Measurements from ENCODE around the gene PKD2.
"Not testable (repeated sequence)": the region's sequence is repeated elsewhere in the genome, so short reads cannot be mapped to it uniquely, and the experiment has no call there.

PKD2 gene

GRCh38 chr4:88078579-88078978 is 71.1 kb downstream of the PKD2 start:
- no peak for DNase-seq

- DNase-seq: no peak
Measured at GRCh38 chr4:88080626-88081025, 73.2 kb downstream of the PKD2 start.

- no peak for DNase-seq
Measured at GRCh38 chr4:88087004-88087403, 79.6 kb downstream of the PKD2 start.

GRCh38 chr4:88090898-88091297 is 83.5 kb downstream of the PKD2 start:
- no peak for DNase-seq

GRCh38 chr4:88091378-88091777 is 83.9 kb downstream of the PKD2 start:
- DNase-seq: no peak

- no peak for DNase-seq
Measured at GRCh38 chr4:88093874-88094273, 86.4 kb downstream of the PKD2 start.

- DNase-seq: no peak
Measured at GRCh38 chr4:88097301-88097700, 89.9 kb downstream of the PKD2 start.

GRCh38 chr4:88097781-88098180 is 90.3 kb downstream of the PKD2 start:
- no peak for DNase-seq

GRCh38 chr4:88098993-88099752 is 91.7 kb downstream of the PKD2 start:
- DNase-seq: no peak

GRCh38 chr4:88101165-88101564 is 93.7 kb downstream of the PKD2 start:
- no peak for DNase-seq

GRCh38 chr4:88102026-88102425 is 94.6 kb downstream of the PKD2 start:
- no peak for DNase-seq

GRCh38 chr4:88104902-88105610 is 97.6 kb downstream of the PKD2 start:
- DNase-seq: no peak

- no peak for DNase-seq
Measured at GRCh38 chr4:88106205-88106604, 98.8 kb downstream of the PKD2 start.

GRCh38 chr4:88107406-88108107 is 100.1 kb downstream of the PKD2 start:
- no peak for DNase-seq

- DNase-seq: not testable (repeated sequence)
Measured at GRCh38 chr4:88108108-88108465, 100.7 kb downstream of the PKD2 start.

GRCh38 chr4:88108747-88109122 is 101.3 kb downstream of the PKD2 start:
- DNase-seq: no peak

GRCh38 chr4:88109123-88109881 is 101.9 kb downstream of the PKD2 start:
- DNase-seq: no peak

- no peak for DNase-seq
Measured at GRCh38 chr4:88110826-88111225, 103.4 kb downstream of the PKD2 start.

GRCh38 chr4:88112856-88113255 is 105.4 kb downstream of the PKD2 start:
- no peak for DNase-seq

- DNase-seq: no peak
Measured at GRCh38 chr4:88115587-88115986, 108.2 kb downstream of the PKD2 start.

- no peak for DNase-seq
Measured at GRCh38 chr4:88119943-88120342, 112.5 kb downstream of the PKD2 start.

GRCh38 chr4:88122260-88122659 is 114.8 kb downstream of the PKD2 start:
- not testable (repeated sequence) for DNase-seq
